ENCODE data around the gene C1orf50. TPM values are rescaled to one million over a fixed set of nuclear protein-coding genes. Genes with fewer than 3 reads are reported as not detected.
A peak's percentile ranks its signal among the peaks of the same experiment; 100 is the strongest.
"Not testable (repeated sequence)": the region's sequence is repeated elsewhere in the genome, so short reads cannot be mapped to it uniquely, and the experiment has no call there.

The C1orf50 gene
- total and polyA plus RNA-seq, 2 experiments from 2014 or later: 2.7 to 8.1 TPM

- Histone ChIP-seq H3K4me2 (ENCODE audit: unreplicated experiment) (no peak overlapping the region), H3K9me2 (ENCODE audit: insufficient read depth) (no peaks in the 10 kb centered on the region), H3K4me3 (no peak overlapping the region), H3K4me1 (ENCODE audit: insufficient read depth) (no peaks in the 10 kb centered on the region), H3K79me2 (ENCODE audit: insufficient read depth) (no peaks in the 10 kb centered on the region), H3K9me3 (ENCODE audit: low read depth) (no peaks in the 10 kb centered on the region), H3K36me3 (ENCODE audit: low read depth) (no peaks in the 10 kb centered on the region), H3K27me3 (replicated peaks; ENCODE audit: insufficient read depth) (no peaks in the 10 kb centered on the region), H2AFZ (no peak overlapping the region), H3K9ac (no peak overlapping the region), H4K20me1 (ENCODE audit: insufficient read depth) (no peaks in the 10 kb centered on the region), H3F3A (ENCODE audit: insufficient read depth) (no peaks in the 10 kb centered on the region; the same call in 1 of the 2 replicates), H3K27ac (no peak overlapping the region)
- in situ Hi-C loops (cut with MboI): no loop called here
- TF ChIP-seq EZH2 (IDR thresholded peaks at IDR 0.05; ENCODE audit: insufficient read depth, poor library complexity, severe bottlenecking) (no peak), EZH2phosphoT487 (IDR thresholded peaks at IDR 0.05; ENCODE audit: insufficient read depth, low read depth) (no peak)
- 77 to 85% methylated on average over 6 of the region's 6 CpGs for WGBS, 2 experiments (ENCODE audit: low coverage in 1 of 2, low lambda C conversion rate in 2 of 2, missing lambda C conversion rate in 2 of 2)
- DNase-seq: no peak
These were observed 43.5 kb upstream of the C1orf50 start for GRCh38 chr1:42723511-42723910.

DNA sequence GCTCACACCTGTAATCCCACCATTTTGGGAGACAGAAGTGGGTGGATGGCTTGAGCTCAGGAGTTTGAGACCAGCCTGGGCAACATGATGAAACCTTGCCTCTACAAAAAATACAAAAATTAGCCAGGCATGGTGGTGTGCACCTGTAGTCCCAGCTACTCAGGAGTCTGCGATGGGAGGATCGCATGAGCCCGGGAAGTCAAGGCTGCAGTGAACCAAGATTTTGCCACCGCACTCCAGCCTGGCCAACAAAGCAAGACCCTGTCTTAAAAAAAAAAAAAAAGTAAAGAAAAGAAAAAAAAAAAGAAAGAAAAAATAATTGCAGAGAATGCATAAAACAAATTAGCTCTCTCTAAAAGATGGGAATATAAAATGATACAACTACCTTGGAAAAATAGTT lies 41.2 kb upstream of the C1orf50 start:
- H3K79me2 ChIP-seq (ENCODE audit: insufficient read depth); H3K4me3 ChIP-seq; DNase-seq; H3K4me2 ChIP-seq (ENCODE audit: unreplicated experiment); H3K9me2 ChIP-seq (ENCODE audit: insufficient read depth); in situ Hi-C loops (cut with MboI); H3K4me1 ChIP-seq (ENCODE audit: insufficient read depth); H3K9ac ChIP-seq; H4K20me1 ChIP-seq (ENCODE audit: insufficient read depth); H3K36me3 ChIP-seq (ENCODE audit: low read depth); H3K9me3 ChIP-seq (ENCODE audit: low read depth); H3K27me3 ChIP-seq (replicated peaks; ENCODE audit: insufficient read depth); H2AFZ ChIP-seq; H3K27ac ChIP-seq; H3F3A ChIP-seq (ENCODE audit: insufficient read depth): not testable (repeated sequence)
- 98 to 100% methylated on average over 4 of the region's 4 CpGs for WGBS, 2 experiments (ENCODE audit: low coverage in 1 of 2, low lambda C conversion rate in 2 of 2, missing lambda C conversion rate in 2 of 2)

DNA sequence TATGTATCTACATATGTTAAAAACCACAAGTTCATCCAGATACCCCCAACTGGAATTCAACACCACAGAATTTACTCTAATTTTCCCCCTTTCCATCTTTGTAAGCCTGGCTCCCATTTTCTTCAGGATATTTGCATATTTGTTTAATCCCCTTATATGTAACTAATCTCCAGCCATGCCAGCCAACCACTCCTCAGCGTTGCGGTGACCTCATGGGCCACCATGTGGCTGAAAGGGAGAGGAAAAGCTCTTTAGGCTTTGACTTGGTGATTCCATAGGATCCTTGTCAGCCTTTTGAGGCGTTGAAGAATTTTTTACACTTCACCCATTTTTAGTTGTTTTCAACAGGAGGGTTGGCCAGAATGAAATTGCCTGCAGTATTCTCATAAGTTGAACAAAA lies 37.0 kb upstream of the C1orf50 start:
- WGBS, 2 experiments (ENCODE audit: low coverage in 1 of 2, low lambda C conversion rate in 2 of 2, missing lambda C conversion rate in 2 of 2): 94 to 97% methylated on average over 3 of the region's 3 CpGs
- Histone ChIP-seq H4K20me1 (ENCODE audit: insufficient read depth) (no peaks in the 10 kb centered on the region), H3K9me3 (ENCODE audit: low read depth) (no peaks in the 10 kb centered on the region), H2AFZ (no peak overlapping the region), H3K27me3 (replicated peaks; ENCODE audit: insufficient read depth) (no peaks in the 10 kb centered on the region), H3K79me2 (ENCODE audit: insufficient read depth) (no peaks in the 10 kb centered on the region), H3F3A (ENCODE audit: insufficient read depth) (no peaks in the 10 kb centered on the region), H3K4me1 (ENCODE audit: insufficient read depth) (no peaks in the 10 kb centered on the region), H3K4me3 (no peak overlapping the region), H3K36me3 (ENCODE audit: low read depth) (no peaks in the 10 kb centered on the region), H3K9ac (no peak overlapping the region), H3K9me2 (ENCODE audit: insufficient read depth) (no peaks in the 10 kb centered on the region), H3K4me2 (ENCODE audit: unreplicated experiment) (no peak overlapping the region), H3K27ac (no peak overlapping the region)
- TF ChIP-seq EZH2 (IDR thresholded peaks at IDR 0.05; ENCODE audit: insufficient read depth, poor library complexity, severe bottlenecking) (no peak), EZH2phosphoT487 (IDR thresholded peaks at IDR 0.05; ENCODE audit: insufficient read depth, low read depth) (no peak)
- DNase-seq: no peak
- in situ Hi-C loops (cut with MboI): no loop called here

GRCh38 chr1:42730988-42731387 lies 36.1 kb upstream of the C1orf50 start:
- Histone ChIP-seq H3K4me3 (no peak overlapping the region), H3K4me2 (ENCODE audit: unreplicated experiment) (no peak overlapping the region), H3K36me3 (ENCODE audit: low read depth) (no peaks in the 10 kb centered on the region), H3K9me3 (ENCODE audit: low read depth) (no peaks in the 10 kb centered on the region), H3K27me3 (replicated peaks; ENCODE audit: insufficient read depth) (no peaks in the 10 kb centered on the region), H3K79me2 (ENCODE audit: insufficient read depth) (no peaks in the 10 kb centered on the region), H3F3A (ENCODE audit: insufficient read depth) (no peaks in the 10 kb centered on the region), H2AFZ (no peak overlapping the region), H3K9ac (no peak overlapping the region), H3K9me2 (ENCODE audit: insufficient read depth) (no peaks in the 10 kb centered on the region), H3K4me1 (ENCODE audit: insufficient read depth) (no peaks in the 10 kb centered on the region), H4K20me1 (ENCODE audit: insufficient read depth) (no peaks in the 10 kb centered on the region), H3K27ac (no peak overlapping the region)
- TF ChIP-seq EZH2phosphoT487 (IDR thresholded peaks at IDR 0.05; ENCODE audit: insufficient read depth, low read depth): no peak
- TF ChIP-seq EZH2 (IDR thresholded peaks at IDR 0.05; ENCODE audit: insufficient read depth, poor library complexity, severe bottlenecking): no peak
- WGBS, 2 experiments (ENCODE audit: low coverage in 1 of 2, low lambda C conversion rate in 2 of 2, missing lambda C conversion rate in 2 of 2): 69 to 73% methylated on average over 4 of the region's 4 CpGs
- DNase-seq: peak; percentile 24
- in situ Hi-C loops (cut with MboI): no loop called here

DNA sequence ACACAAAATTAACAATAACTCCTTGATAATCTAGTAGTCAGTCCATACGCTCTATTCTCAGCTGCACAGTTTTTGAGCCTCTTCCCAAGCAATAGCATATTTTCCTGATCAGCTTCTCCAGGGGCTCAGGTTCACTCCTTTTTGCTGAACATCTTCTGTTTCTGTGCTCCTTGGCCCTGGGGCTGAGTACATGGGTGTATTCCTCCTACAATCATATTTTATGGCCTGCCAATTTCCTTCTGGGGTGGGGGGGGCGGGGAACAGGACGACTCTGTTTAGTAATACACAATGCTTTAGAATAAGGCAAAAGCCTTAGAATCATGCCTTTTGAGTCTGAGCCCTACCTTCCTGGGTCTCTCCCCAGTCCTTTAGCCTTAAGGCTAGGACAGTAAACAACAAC lies 35.5 kb upstream of the C1orf50 start:
- H3F3A ChIP-seq (ENCODE audit: insufficient read depth): no peaks in the 10 kb centered on the region
- in situ Hi-C loops (cut with MboI): no loop called here
- TF ChIP-seq EZH2phosphoT487 (IDR thresholded peaks at IDR 0.05; ENCODE audit: insufficient read depth, low read depth) (no peak), EZH2 (IDR thresholded peaks at IDR 0.05; ENCODE audit: insufficient read depth, poor library complexity, severe bottlenecking) (no peak)
- H3K4me3 ChIP-seq: no peak overlapping the region
- no peak for DNase-seq
- no peak overlapping the region for H3K27ac ChIP-seq
- no peaks in the 10 kb centered on the region for H3K9me2 ChIP-seq (ENCODE audit: insufficient read depth)
- no peaks in the 10 kb centered on the region for H3K27me3 ChIP-seq (replicated peaks; ENCODE audit: insufficient read depth)
- no peak overlapping the region for H2AFZ ChIP-seq
- H3K9ac ChIP-seq: no peak overlapping the region
- WGBS, 2 experiments (ENCODE audit: low coverage in 1 of 2, low lambda C conversion rate in 2 of 2, missing lambda C conversion rate in 2 of 2): 70 to 82% methylated on average over 3 of the region's 3 CpGs
- no peak overlapping the region for H3K4me2 ChIP-seq (ENCODE audit: unreplicated experiment)
- no peaks in the 10 kb centered on the region for H3K4me1 ChIP-seq (ENCODE audit: insufficient read depth)
- H4K20me1 ChIP-seq (ENCODE audit: insufficient read depth): no peaks in the 10 kb centered on the region
- no peaks in the 10 kb centered on the region for H3K9me3 ChIP-seq (ENCODE audit: low read depth)
- no peaks in the 10 kb centered on the region for H3K36me3 ChIP-seq (ENCODE audit: low read depth)
- no peaks in the 10 kb centered on the region for H3K79me2 ChIP-seq (ENCODE audit: insufficient read depth)
